GM21390 (cell line): ENCODE results near the gene BTBD16.

Experiments used
- ATAC-seq: cut with Tn5 transposase; IDR thresholded peaks from one replicate; pipeline ENCODE4 v1.9.1; 2021; ENCODE audit not compliant: unreplicated experiment

BTBD16 gene

GRCh38 chr10:122273966-122274545 is 3.0 kb downstream of the BTBD16 start:
- no peak for ATAC-seq

- ATAC-seq, result no peak
Observed at GRCh38 chr10:122276611-122277208, 5.6 kb downstream of the BTBD16 start.

DNA sequence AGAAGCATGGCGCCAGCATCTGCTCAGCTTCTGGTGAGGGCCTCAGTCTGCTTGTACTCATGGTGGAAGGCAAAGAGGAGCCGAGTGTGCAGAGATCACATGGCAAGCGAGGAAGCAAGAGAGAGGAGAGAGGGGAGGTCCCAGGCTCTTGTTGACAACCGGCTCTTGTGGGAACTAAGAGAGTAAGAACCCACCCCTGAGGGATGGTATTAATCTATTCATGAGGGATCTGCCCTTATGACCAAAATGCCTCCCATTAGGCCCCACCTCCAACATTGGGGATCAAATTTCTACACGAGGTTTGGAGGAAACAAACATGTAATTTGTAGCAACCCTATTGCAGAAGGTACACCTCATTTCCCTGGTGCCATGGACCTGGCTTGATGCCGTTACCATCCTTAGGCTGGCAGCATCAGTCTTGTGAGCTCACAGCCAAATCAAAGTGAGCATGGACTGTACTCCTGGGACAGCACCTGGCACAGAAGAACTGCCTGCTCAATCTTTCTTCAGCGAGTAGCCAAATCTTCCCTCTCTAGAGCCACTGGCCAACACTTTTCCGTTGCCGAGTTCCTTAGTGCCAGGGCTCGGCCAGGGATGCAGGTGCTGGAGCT is 6.5 kb downstream of the BTBD16 start:
- ATAC-seq, result no peak

DNA sequence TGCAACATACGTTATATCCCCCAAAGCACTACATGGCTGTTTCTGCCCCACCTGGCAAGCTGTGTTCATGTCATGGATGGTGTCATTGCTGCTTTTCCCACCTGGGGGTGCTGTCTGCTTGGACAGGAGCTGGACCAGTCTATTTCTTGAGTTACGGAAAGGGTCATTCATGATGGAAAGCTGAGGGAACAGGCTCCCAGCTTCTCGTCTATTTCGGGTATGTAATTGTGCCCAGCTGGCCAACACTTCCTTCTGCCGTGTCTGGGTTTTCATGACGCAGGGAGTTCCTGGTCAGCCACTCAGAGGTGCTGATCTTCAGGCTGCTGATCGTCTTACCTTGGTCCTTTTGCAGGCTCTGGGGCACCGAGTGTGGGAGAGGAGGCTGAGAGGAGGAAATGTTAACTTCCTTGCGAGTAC is 8.6 kb downstream of the BTBD16 start:
- no peak for ATAC-seq

GRCh38 chr10:122280156-122280555 is 9.1 kb downstream of the BTBD16 start:
- no peak for ATAC-seq

DNA sequence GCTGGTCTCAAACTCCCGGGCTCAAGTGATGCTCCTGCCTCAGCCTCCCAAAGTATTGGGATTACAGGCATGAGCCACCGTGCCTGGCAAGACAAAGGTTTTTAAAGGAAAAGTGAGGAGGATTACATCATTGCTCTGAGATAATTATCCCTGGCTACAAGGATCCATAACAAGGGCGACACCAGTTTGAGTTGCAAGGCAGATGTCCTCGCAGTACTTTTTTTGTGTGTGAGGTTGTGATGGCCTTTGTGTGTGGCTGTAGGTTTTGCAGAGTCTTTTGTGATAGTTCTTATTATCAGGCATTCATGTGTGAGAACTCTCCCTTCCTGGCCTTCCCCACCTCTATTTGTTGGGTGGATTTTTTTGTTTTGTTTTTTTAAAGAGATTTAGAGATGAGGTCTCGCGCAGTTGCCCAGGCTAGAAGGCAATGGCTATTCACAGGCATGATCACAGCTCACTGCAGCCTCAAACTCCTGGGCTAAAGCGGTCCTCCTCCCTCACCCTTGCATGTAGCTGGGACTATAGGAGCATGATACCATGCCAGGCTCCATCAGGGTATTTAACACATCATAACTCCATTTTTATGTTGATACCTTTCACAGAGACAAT is 10.0 kb downstream of the BTBD16 start:
- ATAC-seq, result no peak

GRCh38 chr10:122281751-122282150 is 10.7 kb downstream of the BTBD16 start:
- no peak for ATAC-seq

DNA sequence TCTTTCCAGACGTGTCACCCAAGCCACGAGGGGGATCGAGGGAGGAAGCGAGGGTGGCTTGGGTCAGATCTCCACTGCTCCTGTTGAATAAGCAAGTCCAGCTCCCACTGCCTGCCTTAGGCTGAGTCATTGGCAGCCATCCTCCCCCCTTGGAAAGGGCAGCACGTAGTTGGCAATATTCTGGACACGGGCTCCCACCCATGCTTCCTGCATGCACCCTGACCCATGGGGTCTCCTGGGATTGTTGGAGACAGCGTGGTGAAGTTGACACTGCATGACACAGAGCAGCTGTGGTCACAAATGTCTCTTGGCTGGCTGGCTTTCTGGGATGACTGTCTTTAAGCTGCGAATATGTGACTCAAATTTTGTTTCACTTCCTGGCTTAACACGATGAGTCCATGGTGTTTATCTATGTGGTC is 11.2 kb downstream of the BTBD16 start:
- no peak for ATAC-seq

- ATAC-seq, result no peak
Observed at GRCh38 chr10:122282909-122283308, 11.8 kb downstream of the BTBD16 start.

- no peak for ATAC-seq
Observed at GRCh38 chr10:122285506-122286444, 14.7 kb downstream of the BTBD16 start.

GRCh38 chr10:122286867-122287266 is 15.8 kb downstream of the BTBD16 start:
- no peak for ATAC-seq

- no peak for ATAC-seq
Observed at GRCh38 chr10:122287570-122287969, 16.5 kb downstream of the BTBD16 start.

DNA sequence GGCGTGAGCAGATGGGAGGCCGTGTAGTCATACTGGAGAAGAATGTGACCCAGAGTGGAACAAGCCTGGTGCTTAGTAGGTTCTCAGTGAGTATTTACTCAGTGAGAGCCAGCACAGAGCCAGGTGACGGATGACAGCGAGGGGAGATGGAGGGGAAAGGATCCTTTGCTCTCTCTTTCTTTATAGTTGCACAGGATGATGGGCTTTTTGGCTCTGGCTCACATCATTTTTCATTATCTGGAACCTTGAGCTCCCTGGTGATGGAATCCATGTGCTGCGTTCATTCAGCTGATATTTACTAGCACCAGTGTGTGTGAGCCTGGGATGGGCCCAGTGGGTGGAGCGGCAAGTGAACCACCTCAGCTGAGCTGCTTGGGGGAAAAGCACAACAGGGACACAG is 17.2 kb downstream of the BTBD16 start:
- ATAC-seq, result no peak

- no peak for ATAC-seq
Observed at GRCh38 chr10:122288917-122289316, 17.8 kb downstream of the BTBD16 start.

GRCh38 chr10:122290334-122290733 is 19.2 kb downstream of the BTBD16 start:
- no peak for ATAC-seq

DNA sequence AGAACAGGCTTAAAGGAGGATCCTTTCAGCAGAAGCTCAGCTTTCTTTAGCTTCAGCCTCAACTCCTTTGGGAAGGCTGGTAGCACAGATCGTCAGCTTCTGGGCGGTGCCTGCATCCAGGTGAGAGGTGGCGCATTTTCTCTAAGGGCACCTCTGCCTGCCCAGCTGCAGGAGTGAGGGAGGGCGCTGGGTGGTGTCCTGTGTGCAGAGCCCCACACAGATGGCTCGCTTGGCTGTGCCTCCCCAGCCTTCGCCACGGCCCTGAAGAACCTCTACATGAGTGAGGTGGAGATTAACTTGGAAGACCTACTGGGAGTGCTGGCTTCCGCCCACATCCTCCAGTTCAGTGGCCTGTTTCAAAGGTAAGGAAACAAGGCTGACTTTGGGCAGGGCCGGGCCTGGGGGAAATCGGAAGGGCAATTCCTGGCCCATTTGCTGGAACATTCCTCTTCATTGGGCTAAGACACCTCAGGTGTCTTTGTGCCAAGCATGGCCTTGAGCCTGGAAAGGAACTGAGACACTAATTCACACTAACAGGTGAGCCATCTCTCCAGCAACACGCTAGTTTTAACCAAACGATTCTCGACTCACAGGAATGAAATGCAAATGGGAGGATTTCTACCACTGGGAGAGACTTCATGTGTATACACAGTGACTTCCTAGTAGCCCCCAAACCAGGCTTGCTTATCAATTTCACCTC is 19.9 kb downstream of the BTBD16 start:
- ATAC-seq, result no peak

GRCh38 chr10:122291739-122292138 is 20.6 kb downstream of the BTBD16 start:
- ATAC-seq, result no peak

- no peak for ATAC-seq
Observed at GRCh38 chr10:122292376-122292775, 21.3 kb downstream of the BTBD16 start.

DNA sequence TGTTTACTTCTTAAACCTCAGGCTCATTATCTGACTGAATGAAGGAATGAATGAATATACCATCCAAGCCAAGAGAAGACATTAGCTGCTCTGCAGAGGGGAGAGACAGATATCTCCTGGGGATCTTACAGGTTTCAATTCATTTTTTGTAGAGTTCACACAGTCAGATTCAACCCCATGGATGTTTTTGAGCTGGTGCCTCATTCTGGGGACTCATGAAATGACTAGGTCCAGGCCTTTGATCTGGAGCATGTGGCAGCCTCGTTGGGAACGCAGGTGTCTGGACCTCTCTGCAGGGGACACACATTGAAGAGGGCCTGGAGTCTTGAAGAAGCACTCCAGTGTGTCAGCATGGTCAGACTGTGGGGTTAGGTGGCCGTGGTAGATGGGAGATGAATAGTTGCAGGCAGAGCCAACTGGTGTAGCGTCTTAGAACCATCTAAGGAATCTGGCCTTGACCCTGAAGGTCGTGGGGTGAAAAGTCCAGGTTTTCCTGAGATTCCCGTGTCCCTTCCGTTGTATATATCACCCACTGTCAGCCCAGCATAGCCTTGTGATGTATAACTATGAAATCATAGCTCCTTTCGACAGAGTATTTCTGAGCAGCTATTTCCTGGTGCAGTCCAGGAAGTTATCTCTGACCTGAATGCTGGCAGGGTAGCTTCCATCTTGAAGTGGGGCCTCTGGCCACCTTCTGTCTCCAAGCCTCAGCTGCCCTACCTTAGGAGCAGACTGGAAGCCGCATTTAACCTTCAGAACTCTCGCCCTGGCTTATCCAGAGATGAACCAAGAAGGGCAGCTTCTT is 22.3 kb downstream of the BTBD16 start:
- ATAC-seq, result no peak

DNA sequence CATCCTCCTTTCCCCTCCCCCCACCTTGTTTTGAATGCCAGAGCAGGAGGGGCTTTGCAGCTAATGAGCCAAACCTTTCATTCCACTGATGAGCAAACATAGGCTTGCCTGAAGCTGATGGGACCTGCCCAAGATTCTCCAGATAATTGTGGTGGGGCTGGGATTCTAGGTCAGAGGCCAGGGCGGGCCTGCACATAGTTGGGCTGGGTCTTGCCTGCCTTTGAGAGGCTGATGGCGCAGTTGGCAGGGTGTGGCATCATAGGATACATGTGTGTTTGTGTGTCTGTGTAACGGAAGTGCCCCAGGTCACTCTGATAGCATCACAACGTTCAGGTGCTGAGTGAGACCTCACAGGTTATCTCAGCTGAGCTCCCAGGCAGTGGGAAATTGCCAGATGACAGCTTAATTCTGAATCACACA is 22.9 kb downstream of the BTBD16 start:
- ATAC-seq, result no peak
